ENCODE data around the gene WDR27. TPM values are rescaled to one million over a fixed set of nuclear protein-coding genes. Genes with fewer than 3 reads are reported as not detected.

WDR27 gene
- total RNA-seq, 2 experiments from 2014 or later: 34.3 to 36.2 TPM

DNA sequence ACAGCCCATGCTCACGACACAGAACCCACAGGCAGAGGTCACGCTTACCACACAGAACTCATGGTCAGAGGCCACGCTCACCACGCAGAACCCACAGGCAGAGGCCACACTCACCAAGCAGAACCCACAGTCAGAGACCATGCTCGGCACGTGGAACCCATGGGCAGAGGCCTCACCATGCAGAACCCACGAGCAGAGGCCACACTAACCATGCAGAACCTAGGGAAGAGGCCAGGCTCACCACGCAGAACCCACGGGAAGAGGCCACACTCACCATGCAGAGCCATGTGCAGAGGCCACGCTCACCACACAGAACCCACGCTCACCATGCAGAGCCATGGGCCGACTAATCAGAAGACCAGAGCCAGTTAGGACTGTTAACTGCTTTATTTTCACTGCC is 245.0 kb downstream of the WDR27 start:
- Mint-ChIP-seq H3K36me3 (ENCODE audit: low read depth) (peaks cover 1% of the 10 kb centered on the region), H3K4me3 (no peak overlapping the region), H3K4me1 (no peaks in the 10 kb centered on the region), H3K27me3 (no peaks in the 10 kb centered on the region), H3K27ac (no peak overlapping the region), H3K9me3 (ENCODE audit: low read depth) (peaks cover 9% of the 10 kb centered on the region)
- ChIA-PET CTCF (no interaction called here), POLR2A (no interaction called here)
- DNase-seq (no peak), ATAC-seq (no peak)
- intact Hi-C loops (cut with DNase I, micrococcal nuclease): no loop called here

DNA sequence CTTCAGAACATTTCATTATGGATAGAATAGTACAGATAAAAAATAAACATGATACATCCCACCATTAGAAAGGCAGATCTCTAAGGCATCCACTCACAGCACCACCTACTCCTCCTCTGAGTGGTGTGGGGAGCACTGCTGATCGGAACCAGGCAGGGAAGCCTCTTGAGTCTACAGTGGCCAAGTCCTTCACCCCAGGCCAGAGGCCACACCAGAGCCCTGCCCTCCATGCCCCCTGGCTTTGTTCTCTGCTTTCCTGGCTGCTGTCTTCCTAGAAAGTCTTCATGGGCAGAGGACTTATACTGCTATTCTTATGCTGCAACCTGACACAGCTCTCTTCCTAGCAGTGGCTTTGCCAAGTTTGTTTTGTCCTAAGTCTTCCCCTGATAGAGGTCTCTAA is 246.4 kb downstream of the WDR27 start:
- intact Hi-C loops (cut with DNase I, micrococcal nuclease): no loop called here
- no peak overlapping the region for H3K27ac Mint-ChIP-seq
- CTCF ChIA-PET: no interaction called here
- no peak overlapping the region for H3K4me3 Mint-ChIP-seq
- ATAC-seq: no peak
- POLR2A ChIA-PET: no interaction called here
- H3K9me3 Mint-ChIP-seq (ENCODE audit: low read depth): peaks cover 8% of the 10 kb centered on the region
- H3K4me1 Mint-ChIP-seq: no peaks in the 10 kb centered on the region
- no peaks in the 10 kb centered on the region for H3K27me3 Mint-ChIP-seq
- DNase-seq: no peak
- H3K36me3 Mint-ChIP-seq (ENCODE audit: low read depth): peaks cover 1% of the 10 kb centered on the region

DNA sequence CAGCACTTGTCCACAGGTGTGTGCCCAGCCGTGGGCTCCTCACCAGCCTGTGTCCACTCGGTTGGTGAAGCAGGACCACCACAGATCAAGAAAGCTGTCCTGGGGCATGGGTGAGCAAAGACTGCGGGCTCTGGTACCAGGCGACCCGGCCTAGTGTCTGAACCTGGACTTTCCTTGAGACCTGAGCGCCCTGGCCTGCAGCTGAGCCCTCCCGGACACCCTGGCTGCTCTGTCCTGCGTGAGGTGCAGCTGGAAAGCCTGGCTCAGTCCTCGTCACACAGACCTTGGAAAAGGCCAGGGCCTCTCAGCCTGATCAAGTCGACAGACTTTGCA is 247.0 kb downstream of the WDR27 start:
- Mint-ChIP-seq H3K27ac (no peak overlapping the region), H3K36me3 (ENCODE audit: low read depth) (peaks cover 1% of the 10 kb centered on the region), H3K27me3 (no peaks in the 10 kb centered on the region), H3K9me3 (ENCODE audit: low read depth) (peaks cover 8% of the 10 kb centered on the region), H3K4me1 (no peaks in the 10 kb centered on the region), H3K4me3 (no peak overlapping the region)
- DNase-seq: no peak
- ChIA-PET POLR2A (no interaction called here), CTCF (no interaction called here)
- no peak for ATAC-seq
- intact Hi-C loops (cut with DNase I, micrococcal nuclease): no loop called here

DNA sequence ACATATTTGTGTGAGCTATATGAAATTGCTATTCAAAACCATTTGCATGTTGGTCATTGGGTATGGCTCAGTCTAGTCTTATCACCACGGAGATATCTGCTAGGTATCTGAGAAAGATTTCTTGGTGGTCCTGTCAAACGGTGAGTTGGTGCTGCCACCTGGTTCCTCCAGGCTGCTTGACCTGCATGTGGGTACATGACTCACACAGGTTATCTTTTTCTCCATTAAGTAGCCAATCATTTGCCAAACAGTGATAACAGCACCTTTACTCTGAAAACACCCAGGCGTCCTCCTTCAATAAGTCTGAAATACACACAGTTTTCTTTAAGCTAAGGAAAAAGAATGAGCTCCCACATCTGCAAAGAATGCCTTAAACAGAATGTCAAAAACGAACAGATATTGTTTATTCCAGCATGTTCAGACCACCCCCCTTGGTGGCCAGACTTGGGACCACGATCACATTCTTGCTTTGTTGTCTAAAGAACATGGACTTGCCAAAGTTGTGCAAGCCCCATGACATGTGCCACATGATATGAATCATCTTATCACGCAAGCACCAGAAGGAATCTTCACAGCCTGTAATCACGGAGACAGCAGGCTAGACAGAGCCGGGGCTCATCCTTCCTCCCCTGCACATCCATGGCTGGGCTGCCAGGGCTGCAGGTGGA is 247.5 kb downstream of the WDR27 start:
- DNase-seq: no peak
- H3K27me3 Mint-ChIP-seq: no peaks in the 10 kb centered on the region
- H3K4me1 Mint-ChIP-seq: no peaks in the 10 kb centered on the region
- ATAC-seq: no peak
- peaks cover 1% of the 10 kb centered on the region for H3K36me3 Mint-ChIP-seq (ENCODE audit: low read depth)
- intact Hi-C loops (cut with DNase I, micrococcal nuclease): no loop called here
- POLR2A ChIA-PET: no interaction called here
- H3K4me3 Mint-ChIP-seq: no peak overlapping the region
- peaks cover 8% of the 10 kb centered on the region for H3K9me3 Mint-ChIP-seq (ENCODE audit: low read depth)
- CTCF ChIA-PET: interaction anchor here (0.6 to 1.4 kb wide), 2 partner anchors 18 to 282 kb away, joined by 3 read pairs; no protein-coding TSS in a partner anchor
- no peak overlapping the region for H3K27ac Mint-ChIP-seq

DNA sequence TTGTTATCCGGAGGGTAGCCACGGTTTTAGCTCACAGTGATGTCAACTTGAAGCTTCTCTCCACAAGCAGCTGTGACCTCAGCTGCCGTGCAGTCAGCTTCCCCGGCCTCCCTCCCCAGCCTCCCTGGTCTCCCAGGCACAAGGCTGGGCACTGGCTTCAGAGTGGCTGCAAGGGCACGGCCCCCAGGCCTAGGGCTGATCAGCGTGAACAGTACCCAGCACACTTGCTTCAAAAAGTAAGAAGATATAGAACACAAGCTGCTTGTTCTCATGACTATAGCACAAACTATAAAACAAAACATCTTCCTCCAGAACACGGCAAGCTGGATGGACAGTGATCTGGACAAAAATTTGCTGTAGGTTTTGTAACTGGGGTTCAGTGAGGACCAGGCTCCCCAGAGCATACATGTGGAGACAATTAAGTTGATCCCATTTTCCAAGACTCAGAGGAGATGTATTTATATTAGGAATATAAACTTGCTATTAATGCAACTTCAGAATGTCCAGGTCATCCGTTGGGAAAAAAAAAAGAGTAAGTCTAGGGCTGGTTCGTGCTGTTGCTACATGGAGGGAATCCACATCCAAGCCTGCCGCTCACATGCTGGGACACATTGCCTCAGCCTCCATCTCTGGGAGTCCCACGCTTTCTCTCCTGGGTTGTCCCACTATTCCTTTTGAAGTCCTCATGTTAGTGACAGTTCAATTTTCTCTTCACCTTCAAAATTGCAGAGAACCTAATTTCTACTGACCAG is 248.8 kb downstream of the WDR27 start:
- H3K4me3 Mint-ChIP-seq: no peak overlapping the region
- no peaks in the 10 kb centered on the region for H3K36me3 Mint-ChIP-seq (ENCODE audit: low read depth)
- H3K27ac Mint-ChIP-seq: no peak overlapping the region
- no peak for DNase-seq
- intact Hi-C loops (cut with DNase I, micrococcal nuclease): no loop called here
- ChIA-PET POLR2A (no interaction called here), CTCF (interaction anchor here (0.6 to 1.4 kb wide), 2 partner anchors 17 to 1091 kb away, joined by 3 read pairs; no protein-coding TSS in a partner anchor)
- ATAC-seq: no peak
- no peaks in the 10 kb centered on the region for H3K4me1 Mint-ChIP-seq
- no peaks in the 10 kb centered on the region for H3K27me3 Mint-ChIP-seq
- no peaks in the 10 kb centered on the region for H3K9me3 Mint-ChIP-seq (ENCODE audit: low read depth)

DNA sequence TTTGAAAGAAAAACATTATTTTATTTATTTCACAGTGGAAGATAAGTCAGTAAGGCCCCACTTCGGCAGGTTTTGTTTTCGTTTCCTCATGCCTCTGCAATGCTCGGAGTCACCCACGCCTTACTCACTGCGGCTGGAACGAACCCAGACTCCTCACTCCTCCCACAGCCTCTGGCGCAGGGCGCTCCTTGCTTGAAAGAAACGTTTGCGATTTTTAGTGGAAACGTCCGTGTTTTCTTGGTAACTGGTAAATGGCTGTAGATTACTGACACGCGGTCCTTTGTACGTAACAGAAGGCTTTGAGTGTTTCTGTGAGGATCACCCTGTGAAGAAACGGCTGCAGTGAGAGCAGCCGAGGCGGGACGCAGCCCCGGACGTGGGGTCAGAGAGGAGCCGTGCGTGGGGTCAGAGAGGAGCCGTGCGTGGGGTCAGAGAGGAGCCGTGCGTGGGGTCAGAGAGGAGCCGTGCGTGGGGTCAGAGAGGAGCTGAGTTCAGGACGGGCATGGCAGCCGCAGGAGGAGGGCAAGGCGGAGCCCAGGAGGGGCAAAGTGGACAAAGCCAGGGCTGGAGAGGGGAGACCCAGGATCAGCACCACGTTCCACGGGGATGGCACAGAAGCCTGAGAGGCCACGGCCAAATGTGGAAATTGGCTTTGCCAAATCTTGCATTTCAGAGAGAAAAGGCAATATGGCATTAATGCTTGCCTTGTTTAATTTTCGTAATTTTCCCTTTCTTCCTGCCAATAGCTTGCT is 249.5 kb downstream of the WDR27 start:
- Mint-ChIP-seq H3K27ac (no peak overlapping the region), H3K27me3 (no peaks in the 10 kb centered on the region), H3K4me1 (no peaks in the 10 kb centered on the region), H3K4me3 (no peak overlapping the region), H3K36me3 (ENCODE audit: low read depth) (no peaks in the 10 kb centered on the region), H3K9me3 (ENCODE audit: low read depth) (no peaks in the 10 kb centered on the region)
- CTCF ChIA-PET: interaction anchor here (0.6 kb wide), 1 partner anchor 1092 kb away, joined by 3 read pairs; no protein-coding TSS in a partner anchor
- ATAC-seq: no peak
- no peak for DNase-seq
- intact Hi-C loops (cut with DNase I, micrococcal nuclease): no loop called here
- POLR2A ChIA-PET: no interaction called here

DNA sequence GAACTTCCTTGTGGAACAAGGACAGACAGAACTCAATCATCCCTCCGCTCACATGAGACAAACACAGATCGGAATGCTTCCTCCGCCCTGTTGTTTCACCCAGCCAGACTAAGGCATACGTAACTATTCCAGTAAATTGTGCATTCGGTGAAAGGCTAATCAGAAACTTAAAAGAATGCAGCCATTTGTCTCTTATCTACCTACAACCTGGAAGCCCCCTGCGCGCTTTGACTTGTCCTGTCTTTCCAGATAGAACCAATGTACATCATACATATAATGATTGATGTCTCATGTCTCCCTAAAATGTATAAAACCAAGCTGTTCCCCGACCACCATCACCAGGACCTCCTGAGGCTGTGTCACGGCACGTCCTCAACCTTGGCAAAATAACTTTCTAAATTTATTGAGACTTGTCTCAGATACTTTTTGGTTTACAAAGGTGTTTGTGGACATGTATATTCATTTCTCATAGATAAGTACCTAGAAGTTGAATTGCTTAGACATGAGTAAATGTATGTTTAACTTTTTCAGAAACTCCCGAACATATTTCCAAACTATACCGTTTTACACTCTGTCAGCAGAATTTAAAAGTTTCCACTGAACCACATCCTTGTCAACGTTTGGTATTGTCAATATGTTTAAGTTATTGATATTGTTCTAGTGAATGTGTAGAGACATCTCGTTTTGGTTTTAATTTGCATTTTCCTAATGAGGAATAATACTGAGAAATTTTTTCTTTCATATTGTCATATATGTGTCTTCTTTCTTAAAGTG is 250.6 kb downstream of the WDR27 start:
- Mint-ChIP-seq H3K27ac (no peak overlapping the region), H3K9me3 (ENCODE audit: low read depth) (no peaks in the 10 kb centered on the region), H3K36me3 (ENCODE audit: low read depth) (no peaks in the 10 kb centered on the region), H3K4me1 (no peaks in the 10 kb centered on the region), H3K4me3 (no peak overlapping the region), H3K27me3 (no peaks in the 10 kb centered on the region)
- no peak for ATAC-seq
- ChIA-PET CTCF (no interaction called here), POLR2A (no interaction called here)
- DNase-seq: no peak
- intact Hi-C loops (cut with DNase I, micrococcal nuclease): no loop called here

DNA sequence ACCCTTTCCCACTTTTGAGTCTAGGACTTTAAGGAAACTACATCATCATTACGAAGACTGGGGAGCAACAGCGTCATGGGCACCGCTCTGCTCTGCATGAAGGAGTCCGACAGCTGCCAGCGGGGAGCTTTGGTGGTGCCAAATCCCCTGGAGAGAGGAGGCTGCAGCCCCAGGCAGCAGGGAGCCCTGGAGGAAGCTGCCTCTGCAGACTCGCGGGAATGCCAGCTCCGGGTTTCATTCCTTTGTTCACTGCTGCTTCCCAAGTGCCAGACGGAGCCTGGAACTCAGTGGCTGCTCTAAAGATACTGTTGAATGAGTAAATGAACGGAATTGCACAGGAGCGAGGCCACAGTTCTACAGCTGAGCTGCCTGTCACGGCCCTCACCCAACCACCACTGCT is 251.7 kb downstream of the WDR27 start:
- CTCF ChIA-PET: no interaction called here
- Mint-ChIP-seq H3K4me3 (no peak overlapping the region), H3K36me3 (ENCODE audit: low read depth) (no peaks in the 10 kb centered on the region), H3K27me3 (no peaks in the 10 kb centered on the region), H3K27ac (no peak overlapping the region), H3K4me1 (no peaks in the 10 kb centered on the region), H3K9me3 (ENCODE audit: low read depth) (no peaks in the 10 kb centered on the region)
- intact Hi-C loops (cut with DNase I, micrococcal nuclease): no loop called here
- ATAC-seq (no peak), DNase-seq (no peak)
- POLR2A ChIA-PET: no interaction called here

DNA sequence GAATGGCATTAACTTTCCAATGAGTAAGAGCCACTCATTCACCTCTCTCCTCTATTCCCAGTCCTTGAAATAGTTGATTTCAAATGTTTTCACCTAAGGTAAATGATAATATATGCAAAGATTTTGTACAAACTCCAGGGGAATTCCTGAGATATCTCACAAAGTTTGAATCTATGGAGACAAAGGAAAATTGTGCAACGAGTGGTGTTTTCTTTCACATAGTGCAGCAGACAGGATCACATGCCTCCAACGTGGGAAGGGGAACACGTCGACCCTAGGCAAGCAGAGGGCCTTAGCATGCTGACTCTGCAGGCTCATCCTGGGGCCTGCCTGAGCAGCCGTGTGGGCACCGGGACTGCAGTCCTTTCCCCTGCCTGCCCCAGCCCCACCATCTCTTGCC is 252.6 kb downstream of the WDR27 start:
- Mint-ChIP-seq H3K27me3 (no peaks in the 10 kb centered on the region), H3K27ac (no peak overlapping the region), H3K4me1 (no peaks in the 10 kb centered on the region), H3K9me3 (ENCODE audit: low read depth) (no peaks in the 10 kb centered on the region), H3K36me3 (ENCODE audit: low read depth) (no peaks in the 10 kb centered on the region), H3K4me3 (no peak overlapping the region)
- no peak for ATAC-seq
- ChIA-PET POLR2A (no interaction called here), CTCF (no interaction called here)
- DNase-seq: no peak
- intact Hi-C loops (cut with DNase I, micrococcal nuclease): no loop called here

DNA sequence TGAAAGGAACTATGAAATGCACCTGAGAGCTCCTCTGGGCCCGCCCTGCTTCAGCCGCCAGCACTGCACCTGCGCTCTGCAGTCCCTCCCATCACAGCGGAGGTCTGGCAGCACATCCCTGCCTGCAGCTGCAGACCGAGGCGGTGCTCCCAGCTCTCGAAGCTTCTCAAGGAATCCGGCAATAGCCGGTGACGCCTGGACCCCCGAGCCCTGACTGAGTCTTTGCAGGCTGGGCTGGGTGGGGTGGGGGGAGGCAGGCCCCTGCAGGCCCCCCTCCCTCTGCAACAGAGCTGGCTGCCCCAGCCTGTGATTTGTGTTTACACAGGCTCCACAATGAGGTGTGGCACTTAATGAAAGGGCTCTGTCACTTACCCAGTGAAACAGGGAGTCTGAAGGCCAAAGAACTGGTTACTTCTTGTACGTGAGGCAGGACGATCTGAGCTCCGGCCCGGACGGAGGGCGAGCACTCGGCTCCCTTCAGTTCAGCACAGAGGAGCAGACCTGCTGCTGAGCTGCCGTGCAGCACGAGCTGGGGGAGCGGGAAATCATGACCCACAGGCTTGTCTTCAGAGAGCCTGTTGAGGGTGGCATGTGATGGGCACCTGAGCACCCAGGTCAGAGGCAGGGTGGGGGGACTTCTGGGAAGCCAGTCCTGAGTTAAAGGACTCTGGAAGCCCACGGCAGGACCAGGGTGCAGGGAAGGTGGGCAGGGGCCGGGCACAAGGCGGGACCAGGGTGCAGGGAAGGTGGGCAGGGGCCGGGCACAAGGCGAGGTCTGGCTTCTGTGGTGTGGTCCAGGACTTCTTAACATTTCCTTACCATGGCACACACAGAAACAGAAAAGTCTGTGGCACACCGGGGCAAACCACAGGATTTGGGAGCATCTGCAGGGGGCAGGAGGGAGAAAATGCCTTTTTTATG is 255.9 kb downstream of the WDR27 start:
- no peak overlapping the region for H3K4me3 Mint-ChIP-seq
- CTCF ChIA-PET: interaction anchor here (0.7 kb wide), 1 partner anchor 24 kb away, joined by 4 read pairs; no protein-coding TSS in a partner anchor
- H3K36me3 Mint-ChIP-seq (ENCODE audit: low read depth): no peaks in the 10 kb centered on the region
- no peak for ATAC-seq
- H3K27me3 Mint-ChIP-seq: peaks cover 2% of the 10 kb centered on the region
- H3K9me3 Mint-ChIP-seq (ENCODE audit: low read depth): no peaks in the 10 kb centered on the region
- POLR2A ChIA-PET: no interaction called here
- no peak overlapping the region for H3K27ac Mint-ChIP-seq
- H3K4me1 Mint-ChIP-seq: no peaks in the 10 kb centered on the region
- intact Hi-C loops (cut with DNase I, micrococcal nuclease): no loop called here
- no peak for DNase-seq

DNA sequence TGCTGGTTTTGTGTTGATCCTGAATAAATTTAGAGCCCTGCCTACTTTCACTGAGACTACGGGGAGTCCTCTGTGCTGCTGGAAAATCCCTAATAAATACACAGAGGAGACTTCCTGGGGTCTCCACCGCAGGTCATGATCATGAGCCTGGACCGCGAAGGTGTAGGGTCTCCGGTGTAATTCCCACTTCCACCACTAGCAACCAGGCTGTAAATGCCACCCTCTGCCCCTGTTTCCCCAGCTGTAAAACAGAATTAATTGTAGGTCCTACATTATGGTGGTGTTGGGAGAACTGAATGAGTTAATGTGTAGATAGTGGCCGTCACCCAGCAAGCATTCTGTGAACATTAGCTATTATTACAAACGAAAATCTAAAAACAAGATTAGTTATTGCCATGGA is 256.6 kb downstream of the WDR27 start:
- CTCF ChIA-PET: interaction anchor here (0.7 kb wide), 1 partner anchor 24 kb away, joined by 4 read pairs; no protein-coding TSS in a partner anchor
- Mint-ChIP-seq H3K27ac (no peak overlapping the region), H3K27me3 (peaks cover 2% of the 10 kb centered on the region)

More for the DNA sequence above, 256.6 kb downstream of the WDR27 start:
- DNase-seq: no peak
- intact Hi-C loops (cut with DNase I, micrococcal nuclease): no loop called here
- Mint-ChIP-seq H3K4me1 (no peaks in the 10 kb centered on the region), H3K36me3 (ENCODE audit: low read depth) (no peaks in the 10 kb centered on the region), H3K9me3 (ENCODE audit: low read depth) (no peaks in the 10 kb centered on the region), H3K4me3 (no peak overlapping the region)
- POLR2A ChIA-PET: no interaction called here
- ATAC-seq: no peak
